Suppressor macrophage (primary cell): Measurements from ENCODE around the gene ZNF555.
"Not testable (repeated sequence)": the region's sequence is repeated elsewhere in the genome, so short reads cannot be mapped to it uniquely, and the experiment has no call there.

Source experiments
- DNase-seq, 4 experiments: peaks; one replicate each; pipeline ENCODE4 v3.0.0-alpha.2; 2020 to 2022
- total RNA-seq, 17 experiments: gene quantifications; one replicate each; lab custom pipeline; 2026; ENCODE audit warnings: mixed read lengths in 6 of 17, inconsistent platforms in 3 of 17; lab: John Stamatoyannopoulos, UW

Gene ZNF555
- 0.33 to 9.2 (median 5.2) reads per million in 17 experiments for total RNA-seq

- peak; percentile 99 for DNase-seq
These were observed at the start of gene ZNF555 for GRCh38 chr19:2840794-2841791. ZNF555 (plus strand) TSS chr19:2841475; CDS start chr19:2841573, 98 bp downstream.

- no peak for DNase-seq
These were observed 49.4 kb upstream of the ZNF555 start for GRCh38 chr19:2791876-2792275.

GRCh38 chr19:2792666-2793065, 48.6 kb upstream of the ZNF555 start:
- DNase-seq, result not testable (repeated sequence)

DNA sequence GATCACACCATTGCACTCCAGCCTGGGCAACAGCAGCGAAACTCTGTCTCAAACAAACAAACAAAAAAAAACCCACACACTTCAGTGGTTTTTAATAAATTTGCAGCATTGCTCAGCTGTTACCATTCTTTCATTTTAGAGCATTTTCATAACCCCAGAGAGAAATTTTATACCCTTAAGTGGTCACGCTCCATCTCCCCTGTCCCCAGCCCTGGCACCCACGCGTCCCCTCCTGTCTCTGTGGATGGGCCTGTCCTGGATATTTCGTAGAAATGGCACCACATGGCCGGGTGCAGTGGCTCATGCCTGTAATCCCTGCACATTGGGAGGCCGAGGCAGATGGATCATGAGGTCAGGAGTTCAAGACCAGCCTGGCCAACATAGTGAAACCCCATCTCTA, 48.1 kb upstream of the ZNF555 start:
- DNase-seq, result no peak

GRCh38 chr19:2793577-2793976, 47.7 kb upstream of the ZNF555 start:
- no peak for DNase-seq

- DNase-seq, result no peak
These were observed 45.2 kb upstream of the ZNF555 start for GRCh38 chr19:2795827-2796658.

- no peak for DNase-seq
These were observed 44.5 kb upstream of the ZNF555 start for GRCh38 chr19:2796659-2797266.

DNA sequence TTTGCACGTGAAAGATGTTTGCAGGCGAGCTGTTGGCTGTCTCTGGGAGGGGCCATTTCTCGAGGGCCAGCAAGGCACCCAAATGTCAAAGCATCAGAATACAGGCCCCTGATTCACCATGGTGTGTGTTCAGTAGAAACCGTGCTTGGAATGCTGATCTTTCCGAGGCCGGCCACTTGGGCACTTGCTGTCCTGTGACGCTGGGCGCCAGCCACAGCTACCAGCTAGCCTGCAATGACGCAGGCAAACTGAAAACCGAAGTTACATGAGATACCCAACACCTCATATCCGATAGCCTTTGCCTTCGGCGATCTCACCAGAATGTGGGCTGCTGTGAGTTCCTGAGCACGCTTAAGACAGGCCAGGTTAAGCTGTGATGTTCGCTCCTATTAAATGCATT, 44.0 kb upstream of the ZNF555 start:
- DNase-seq, result no peak

GRCh38 chr19:2798158-2798685, 43.1 kb upstream of the ZNF555 start:
- no peak for DNase-seq

DNA sequence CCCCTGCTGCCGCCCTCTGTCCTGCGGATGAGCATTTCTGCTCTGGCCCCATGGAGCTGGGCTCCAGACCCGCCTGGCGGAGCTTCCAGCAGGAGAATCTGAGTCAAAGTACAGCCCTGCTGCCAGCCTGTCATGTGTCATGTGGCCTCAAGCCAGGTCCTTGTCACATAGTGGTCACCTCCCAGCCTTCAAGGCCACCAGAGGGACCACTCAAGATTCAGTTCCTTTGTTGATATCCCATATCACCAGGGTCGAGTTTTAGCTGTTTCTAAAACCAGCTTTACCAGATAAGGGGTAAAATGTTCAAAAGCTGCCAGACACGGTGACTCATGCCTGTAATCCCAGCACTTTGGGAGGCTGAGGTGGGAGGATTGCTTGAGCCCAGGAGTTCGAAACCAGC, 42.5 kb upstream of the ZNF555 start:
- DNase-seq, result no peak

GRCh38 chr19:2799273-2800020, 41.8 kb upstream of the ZNF555 start:
- DNase-seq, result no peak

DNA sequence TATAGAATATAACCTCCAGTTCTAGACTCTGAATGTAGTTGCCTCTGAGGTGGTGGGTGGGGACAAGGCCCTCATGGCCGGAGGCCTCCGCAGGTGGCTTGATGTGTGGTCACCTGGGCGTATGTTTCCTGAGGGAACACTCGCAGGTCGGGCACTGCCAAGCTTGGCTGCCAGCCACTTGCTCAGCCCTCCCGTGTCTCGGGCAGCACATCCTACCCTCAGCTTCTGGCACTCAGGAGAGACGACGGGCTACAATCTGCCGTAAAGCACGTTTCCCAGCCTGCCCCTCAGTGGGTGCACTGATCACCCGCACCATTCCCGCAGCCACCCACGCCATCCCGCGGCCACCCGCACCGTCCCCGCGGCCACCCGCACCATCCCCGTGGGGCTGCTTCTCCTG, 40.8 kb upstream of the ZNF555 start:
- no peak for DNase-seq

- no peak for DNase-seq
These were observed 38.4 kb upstream of the ZNF555 start for GRCh38 chr19:2802826-2803225.

DNA sequence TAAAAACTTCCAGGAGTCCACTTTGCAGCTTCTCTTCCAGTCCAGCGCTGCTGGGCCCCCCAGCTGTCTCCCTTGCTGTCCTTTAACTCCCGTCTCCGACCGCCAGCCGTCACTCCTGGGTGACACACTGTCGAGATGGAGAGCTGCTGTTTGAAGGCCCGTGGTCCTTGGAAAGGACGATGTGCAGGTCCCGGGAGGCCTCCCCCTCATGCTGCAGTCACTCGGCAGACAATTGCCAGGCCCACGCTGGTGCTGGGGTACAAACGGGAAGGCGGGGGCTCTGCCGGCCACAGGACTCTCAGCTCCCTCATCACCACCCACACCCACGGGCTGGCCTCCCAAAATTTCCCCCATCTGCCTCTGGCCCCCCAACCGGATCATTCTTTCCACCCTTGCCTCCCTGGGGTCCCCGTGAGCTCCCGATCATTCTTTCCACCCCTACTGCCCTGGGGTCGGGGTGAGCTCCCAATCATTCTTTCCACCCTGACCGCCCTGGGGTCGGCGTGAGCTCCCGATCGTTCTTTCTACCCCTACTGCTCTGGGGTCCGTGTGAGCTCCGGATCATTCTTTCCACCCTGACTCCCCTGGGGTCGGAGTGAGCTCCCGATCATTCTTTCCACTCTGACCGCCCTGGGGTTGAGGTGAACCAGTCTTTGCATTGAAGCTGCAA, 37.7 kb upstream of the ZNF555 start:
- no peak for DNase-seq

DNA sequence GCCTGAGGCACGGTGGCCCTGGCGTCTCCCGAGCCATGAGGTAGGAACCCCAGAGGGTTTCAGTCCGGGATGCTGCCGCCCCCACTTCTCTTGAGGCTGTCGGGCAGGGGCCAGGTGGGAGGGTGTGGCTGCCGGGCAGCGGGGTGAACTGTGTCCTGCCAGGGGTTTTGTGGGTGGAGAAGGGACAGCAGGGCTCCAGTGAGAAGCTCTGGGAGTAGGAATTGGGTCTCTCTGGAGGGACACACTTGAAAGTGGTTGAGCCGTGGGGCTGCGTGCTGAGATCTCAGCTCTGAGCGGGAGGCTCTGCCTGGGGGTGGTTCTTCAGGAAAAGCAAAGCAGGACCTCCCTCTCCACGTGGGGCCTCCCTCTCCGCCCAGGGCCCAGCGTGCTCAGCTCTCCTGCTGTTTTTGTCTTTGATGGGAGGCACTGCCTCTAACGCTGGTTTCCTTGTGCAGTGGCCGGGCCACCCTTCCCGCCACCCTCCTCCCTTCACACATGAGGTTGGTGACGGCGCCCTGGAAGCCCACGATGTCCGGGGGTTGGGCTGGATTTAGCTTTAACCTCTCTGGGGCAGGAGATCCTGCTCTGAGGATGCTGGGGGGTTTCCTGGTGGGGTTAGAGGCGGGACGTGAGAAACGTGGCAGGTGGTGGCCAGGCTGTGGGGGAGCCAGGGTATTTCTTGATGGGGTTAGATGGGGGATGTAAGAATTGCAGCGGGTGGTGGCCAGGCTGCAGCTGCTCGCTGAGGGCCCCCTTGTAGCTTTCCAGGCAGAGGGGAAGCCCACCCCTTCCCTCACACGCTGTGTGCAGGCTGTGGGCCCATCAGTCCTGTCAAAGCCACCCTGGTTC, 36.9 kb upstream of the ZNF555 start:
- DNase-seq, result no peak

DNA sequence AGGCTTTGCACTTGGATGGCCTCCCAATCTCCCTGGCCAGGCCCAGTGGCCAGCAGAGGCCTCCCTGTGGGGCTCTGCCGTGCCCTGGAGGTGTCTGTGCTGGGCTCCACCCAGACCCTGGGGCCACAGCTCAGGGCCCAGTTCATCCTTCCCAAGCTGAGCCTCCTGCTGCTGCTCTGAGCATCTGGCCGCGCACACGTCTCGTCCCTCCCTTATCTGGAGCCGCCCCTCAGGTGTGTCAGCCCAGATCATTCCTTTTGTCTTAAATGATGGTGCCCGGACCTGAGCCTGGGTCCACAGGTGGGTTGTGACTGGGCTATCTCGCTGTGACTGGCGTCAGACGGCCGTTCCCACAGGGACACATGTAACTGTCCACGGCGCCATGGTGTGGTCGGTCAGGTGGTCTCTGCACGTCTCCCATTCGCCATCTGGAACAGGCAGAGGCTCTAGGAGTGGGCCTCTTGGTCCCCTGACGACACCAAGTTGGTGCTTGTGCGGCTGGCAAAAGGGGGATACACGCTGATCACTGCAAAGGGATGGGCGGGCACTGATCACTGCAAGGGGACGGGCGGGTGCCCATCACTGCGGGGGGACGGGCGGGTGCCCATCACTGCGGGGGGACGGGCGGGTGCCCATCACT, 35.9 kb upstream of the ZNF555 start:
- no peak for DNase-seq

- no peak for DNase-seq
These were observed 35.2 kb upstream of the ZNF555 start for GRCh38 chr19:2805991-2806649.

GRCh38 chr19:2806736-2807378, 34.4 kb upstream of the ZNF555 start:
- no peak for DNase-seq
